IMR-90 (cell line): ENCODE results near the gene FAT1. TPM values are rescaled to one million over a fixed set of nuclear protein-coding genes. Genes with fewer than 3 reads are reported as not detected.

Source experiments
- ATAC-seq: fragments of 200-7000 bp; cut with Tn5 transposase; 2 replicates; pipeline ENCODE4 v1.9.1; 2020; ENCODE audit warnings: low read depth, mild to moderate bottlenecking, moderate library complexity
- BruUV-seq: library from RNA; stranded (reverse); fragments of 400-500 nt; replicated peaks from 2 replicates; lab custom pipeline; 2021; lab: Mats Ljungman, UMichigan
- CTCF ChIA-PET: fragments of 300-600 bp; formaldehyde crosslinking; extraction: SDS; loops from one replicate; lab custom pipeline; 2021; ENCODE audit warnings: antibody characterized with exemption; lab: Yijun Ruan, JAX
- POLR2A ChIA-PET: fragments of 300-600 bp; sonication (Branson Sonifier 250); formaldehyde crosslinking; loops from one replicate; lab custom pipeline; 2022; ENCODE audit warnings: antibody characterized with exemption; ENCODE audit not compliant: unreplicated experiment; lab: Charles Lee
- DNase-seq: peaks from one replicate; pipeline ENCODE4 v3.0.0; 2013
- H2AFZ ChIP-seq: replicated peaks from 2 replicates; pipeline ENCODE3; 2013; ENCODE audit warnings: low read length, mild to moderate bottlenecking; ENCODE audit not compliant: poor library complexity
- H2AK5ac ChIP-seq: 2 replicates; pipeline ENCODE4 v1.6.1; 2013; ENCODE audit warnings: low read depth, low read length, inconsistent platforms
- H2AK9ac ChIP-seq: replicated peaks from 2 replicates; pipeline ENCODE3; 2013; ENCODE audit warnings: mild to moderate bottlenecking, low read depth, low read length, moderate library complexity; ENCODE audit not compliant: poor library complexity
- H2BK120ac ChIP-seq: 2 replicates; pipeline ENCODE4 v1.6.1; 2013; ENCODE audit warnings: low read depth, low read length, inconsistent platforms
- H2BK15ac ChIP-seq: 3 replicates; pipeline ENCODE4 v1.6.1; 2013; ENCODE audit warnings: low read depth, low read length, inconsistent platforms
- H2BK20ac ChIP-seq: 2 replicates; pipeline ENCODE4 v1.6.1; 2013; ENCODE audit warnings: low read depth, mild to moderate bottlenecking, inconsistent platforms, low read length, moderate library complexity
- H2BK5ac ChIP-seq: 2 replicates; pipeline ENCODE4 v1.6.1; 2013; ENCODE audit warnings: mild to moderate bottlenecking, low read depth, low read length, inconsistent platforms; ENCODE audit not compliant: poor library complexity, severe bottlenecking
- H3K14ac ChIP-seq: replicated peaks from 2 replicates; pipeline ENCODE4 v1.6.1; 2013; ENCODE audit warnings: low read depth, low read length, inconsistent platforms
- H3K18ac ChIP-seq: 2 replicates; pipeline ENCODE4 v1.6.1; 2013; ENCODE audit warnings: low read depth, low read length, control low read depth
- H3K23ac ChIP-seq: 2 replicates; pipeline ENCODE4 v1.6.1; 2013; ENCODE audit warnings: low read depth, low read length, inconsistent platforms
- H3K27ac ChIP-seq: 2 replicates; pipeline ENCODE4 v1.5.1; 2013; ENCODE audit warnings: mild to moderate bottlenecking, control low read depth, low read length; ENCODE audit not compliant: insufficient read depth
- H3K27me3 ChIP-seq: 2 replicates; pipeline ENCODE4 v1.6.1; 2013; ENCODE audit warnings: low read length; ENCODE audit not compliant: control insufficient read depth, insufficient read depth
- H3K36me3 ChIP-seq: 2 replicates; pipeline ENCODE4 v1.6.1; 2013; ENCODE audit warnings: low read length, mixed read lengths; ENCODE audit not compliant: control insufficient read depth, insufficient read depth
- H3K4ac ChIP-seq: 2 replicates; pipeline ENCODE4 v1.6.1; 2013; ENCODE audit warnings: low read depth, low read length, inconsistent platforms
- H3K4me1 ChIP-seq: 2 replicates; pipeline ENCODE4 v1.6.1; 2013; ENCODE audit warnings: low read length, mixed read lengths; ENCODE audit not compliant: control insufficient read depth, insufficient read depth
- H3K4me2 ChIP-seq: 2 replicates; pipeline ENCODE4 v1.6.1; 2013; ENCODE audit warnings: low read depth, mild to moderate bottlenecking, control low read depth, low read length, moderate library complexity
- H3K4me3 ChIP-seq: 2 replicates; pipeline ENCODE4 v1.5.1; 2013; ENCODE audit warnings: low read depth, mild to moderate bottlenecking, control low read depth, low read length, moderate library complexity; ENCODE audit not compliant: insufficient read depth
- H3K56ac ChIP-seq: 2 replicates; pipeline ENCODE4 v1.6.1; 2013; ENCODE audit warnings: low read length, inconsistent platforms; ENCODE audit not compliant: insufficient read depth; ENCODE audit errors: extremely low read depth
- H3K79me1 ChIP-seq, 2 experiments: 2 replicates each; pipeline ENCODE4 v1.6.1; 2013; ENCODE audit warnings: low read length in 2 of 2, inconsistent platforms in 1 of 2, low read depth in 1 of 2
- H3K9ac ChIP-seq: 2 replicates; pipeline ENCODE4 v1.6.1; 2013; ENCODE audit warnings: low read depth, low read length, control low read depth
- H3K9me1 ChIP-seq: 2 replicates; pipeline ENCODE4 v1.6.1; 2013; ENCODE audit warnings: low read length, inconsistent platforms; ENCODE audit not compliant: insufficient read depth
- H3K9me3 ChIP-seq: 2 replicates; pipeline ENCODE4 v1.6.1; 2013; ENCODE audit warnings: low read length; ENCODE audit not compliant: control insufficient read depth, insufficient read depth
- H4K20me1 ChIP-seq: 2 replicates; pipeline ENCODE4 v1.6.1; 2013; ENCODE audit warnings: low read length, inconsistent platforms; ENCODE audit not compliant: insufficient read depth
- H4K5ac ChIP-seq: 2 replicates; pipeline ENCODE4 v1.6.1; 2013; ENCODE audit warnings: mild to moderate bottlenecking, low read depth, low read length, control low read depth
- H4K8ac ChIP-seq, 2 experiments: 2 replicates each; pipeline ENCODE4 v1.6.1; 2013; ENCODE audit warnings: low read depth in 2 of 2, low read length in 2 of 2, control low read depth in 1 of 2, inconsistent platforms in 1 of 2
- H4K91ac ChIP-seq: 2 replicates; pipeline ENCODE4 v1.6.1; 2013; ENCODE audit warnings: low read depth, low read length, inconsistent platforms; ENCODE audit not compliant: insufficient read depth
- BHLHE40 ChIP-seq: fragments of 150-350 bp; IDR thresholded peaks from 2 replicates; pipeline ENCODE4 v1.6.1; 2016; ENCODE audit warnings: mild to moderate bottlenecking, low read depth, low read length
- CEBPB ChIP-seq: IDR thresholded peaks from 2 replicates; pipeline ENCODE4 v1.6.1; 2012; ENCODE audit warnings: low read depth, low read length, improper control_type of control experiment
- CHD1 ChIP-seq: IDR thresholded peaks from 2 replicates; pipeline ENCODE4 v1.6.1; 2012; ENCODE audit warnings: low read depth, low read length, improper control_type of control experiment
- CTCF ChIP-seq: conservative IDR thresholded peaks from 2 replicates; pipeline ENCODE4 v1.5.1; 2012; ENCODE audit warnings: mild to moderate bottlenecking, low read depth, low read length, improper control_type of control experiment
- ELK1 ChIP-seq: fragments of 150-350 bp; IDR thresholded peaks from 2 replicates; pipeline ENCODE4 v1.6.1; 2016; ENCODE audit warnings: low read depth, mild to moderate bottlenecking, low read length, moderate library complexity, borderline replicate concordance
- FOS ChIP-seq: fragments of 150-350 bp; IDR thresholded peaks from 2 replicates; pipeline ENCODE4 v1.6.1; 2016; ENCODE audit warnings: low read depth, low read length
- MAFK ChIP-seq: IDR thresholded peaks from 2 replicates; pipeline ENCODE4 v1.6.1; 2012; ENCODE audit warnings: low read depth, low read length, improper control_type of control experiment
- MAZ ChIP-seq: IDR thresholded peaks from 2 replicates; pipeline ENCODE4 v1.6.1; 2012; ENCODE audit warnings: low read depth, mild to moderate bottlenecking, low read length, improper control_type of control experiment, moderate library complexity, borderline replicate concordance
- MXI1 ChIP-seq: IDR thresholded peaks from 2 replicates; pipeline ENCODE4 v1.6.1; 2012; ENCODE audit warnings: low read depth, mild to moderate bottlenecking, low read length, moderate library complexity, borderline replicate concordance
- NFE2L2 ChIP-seq: fragments of 150-350 bp; IDR thresholded peaks from 2 replicates; pipeline ENCODE4 v1.6.1; 2016; ENCODE audit warnings: low read depth, mild to moderate bottlenecking, low read length
- POLR2A ChIP-seq: IDR thresholded peaks from 2 replicates; pipeline ENCODE4 v1.6.1; 2012; ENCODE audit warnings: mild to moderate bottlenecking, low read depth, low read length
- RAD21 ChIP-seq: IDR thresholded peaks from 2 replicates; pipeline ENCODE4 v1.6.1; 2012; ENCODE audit warnings: low read length, improper control_type of control experiment
- RCOR1 ChIP-seq: IDR thresholded peaks from 2 replicates; pipeline ENCODE4 v1.6.1; 2012; ENCODE audit warnings: mild to moderate bottlenecking, low read length, improper control_type of control experiment; ENCODE audit not compliant: insufficient replicate concordance
- RFX5 ChIP-seq: IDR thresholded peaks from 2 replicates; pipeline ENCODE4 v1.8.0; 2012; ENCODE audit warnings: low read depth, mild to moderate bottlenecking, low read length, moderate library complexity
- SMC3 ChIP-seq: fragments of 150-350 bp; IDR thresholded peaks from 2 replicates; pipeline ENCODE4 v1.6.1; 2016; ENCODE audit warnings: low read depth, mild to moderate bottlenecking, antibody characterized with exemption, low read length, moderate library complexity
- USF2 ChIP-seq: fragments of 150-350 bp; IDR thresholded peaks from 2 replicates; pipeline ENCODE4 v1.6.1; 2017; ENCODE audit warnings: mild to moderate bottlenecking, antibody characterized with exemption, low read length, low read depth
- WGBS, 2 experiments: methylation state at CpG; one replicate each; pipeline versions ENCODE4 v1.1.5 to v1.1.7; 2013; ENCODE audit warnings: missing lambda C conversion rate in 2 of 2; ENCODE audit not compliant: insufficient read length in 1 of 2; ENCODE audit errors: extremely low coverage in 2 of 2; 5-methylcytosine and 5-hydroxymethylcytosine counted together
- dilution Hi-C: fragments of 300-500 bp; cut with HindIII; formaldehyde crosslinking; loops from one replicate; pipeline ENCODE4 v1.14.3; 2018; ENCODE audit warnings: low sequenced_read_pairs; ENCODE audit not compliant: unreplicated experiment
- in situ Hi-C: fragments of 300-500 bp; cut with MboI; formaldehyde crosslinking; loops from 3 replicates; pipeline ENCODE4 v1.14.3; 2019; ENCODE audit warnings: low sequenced_read_pairs, inconsistent platforms, mixed read lengths
- intact Hi-C: fragments of 100-400 bp; cut with micrococcal nuclease; formaldehyde crosslinking; loops from 2 replicates; pipeline ENCODE4 v1.10.0; 2022
- polyA plus RNA-seq, 3 experiments: library from polyadenylated mRNA; depleted of rRNA; stranded (reverse); fragments of >200 nt; gene quantifications; 2 replicates each; pipeline ENCODE4 v1.2.3, GENCODE V29; 2012; ENCODE audit warnings: low replicate concordance in 1 of 3
- total RNA-seq: library from RNA; depleted of rRNA; stranded (reverse); fragments of >200 nt; gene quantifications from 2 replicates; pipeline ENCODE4 v1.2.3, GENCODE V29; 2012

FAT1 gene
- total and polyA plus RNA-seq, 2 of the 4 experiments (the other 2 are of a cell fraction), result 156 to 519 TPM

GRCh38 chr4:186605261-186605865 lies 118.3 kb downstream of the FAT1 start:
- CTCF ChIA-PET, result interaction anchor here (1.0 kb wide), 1 partner anchor 17 kb away, joined by 3 read pairs; no protein-coding TSS in a partner anchor

More at GRCh38 chr4:186605261-186605865, 118.3 kb downstream of the FAT1 start:
- H2BK20ac ChIP-seq, result no peak overlapping the region
- no peaks in the 10 kb centered on the region for H3K9me3 ChIP-seq
- H4K20me1 ChIP-seq, result peaks cover 29% of the 10 kb centered on the region; the same call in 1 of the 2 replicates
- peaks cover 51 to 66% of the 10 kb centered on the region in 2 experiments for H3K79me1 ChIP-seq
- no peak overlapping the region for H4K8ac ChIP-seq
- peaks cover 14% of the 10 kb centered on the region for H3K9me1 ChIP-seq
- no peak overlapping the region for H3K18ac ChIP-seq
- no peak for TF ChIP-seq MAFK
- TF ChIP-seq USF2, result no peak
- TF ChIP-seq SMC3, result no peak
- no peak for TF ChIP-seq CHD1
- no peak for TF ChIP-seq MXI1
- TF ChIP-seq RAD21, result no peak
- TF ChIP-seq ELK1, result no peak
- no peak for TF ChIP-seq RCOR1
- no peak for TF ChIP-seq CEBPB
- no peak for TF ChIP-seq MAZ
- no peak for TF ChIP-seq POLR2A
- TF ChIP-seq CTCF, result no peak
- TF ChIP-seq BHLHE40, result no peak
- TF ChIP-seq RFX5, result no peak
- no peak for TF ChIP-seq FOS
- no peak for TF ChIP-seq NFE2L2
- H2AK5ac ChIP-seq, result no peak overlapping the region
- no peak overlapping the region for H3K14ac ChIP-seq
- intact Hi-C loops (no loop called here), in situ Hi-C loops (no loop called here), dilution Hi-C loops (no loop called here)
- 100% methylated on average over 2 to 3 of the region's 3 CpGs for WGBS, 2 experiments
- no peak overlapping the region for H2BK120ac ChIP-seq
- H3K9ac ChIP-seq, result no peak overlapping the region
- no TSS peak for BruUV-seq
- H3K4me2 ChIP-seq, result no peak overlapping the region
- H2AFZ ChIP-seq, result no peak overlapping the region
- H2BK5ac ChIP-seq, result no peak overlapping the region
- H4K91ac ChIP-seq, result no peak overlapping the region
- H3K23ac ChIP-seq, result no peak overlapping the region
- H2AK9ac ChIP-seq, result no peak overlapping the region
- no peak overlapping the region for H3K4me3 ChIP-seq
- DNase-seq, result no peak
- no peak overlapping the region for H4K5ac ChIP-seq
- H3K27me3 ChIP-seq, result no peaks in the 10 kb centered on the region
- POLR2A ChIA-PET, result no interaction called here
- no peak overlapping the region for H2BK15ac ChIP-seq
- H3K56ac ChIP-seq, result no peak overlapping the region
- no peak for ATAC-seq
- H3K36me3 ChIP-seq, result peaks cover 70% of the 10 kb centered on the region
- no peak overlapping the region for H3K27ac ChIP-seq
- peaks cover 2% of the 10 kb centered on the region; the same call in 1 of the 2 replicates for H3K4me1 ChIP-seq
- H3K4ac ChIP-seq, result no peak overlapping the region
